ENCODE results near the gene MINK1. TPM values are rescaled to one million over a fixed set of nuclear protein-coding genes. Genes with fewer than 3 reads are reported as not detected.

MINK1 gene
- total RNA-seq, 1 experiment from 2014 or later, result 68.8 TPM

DNA sequence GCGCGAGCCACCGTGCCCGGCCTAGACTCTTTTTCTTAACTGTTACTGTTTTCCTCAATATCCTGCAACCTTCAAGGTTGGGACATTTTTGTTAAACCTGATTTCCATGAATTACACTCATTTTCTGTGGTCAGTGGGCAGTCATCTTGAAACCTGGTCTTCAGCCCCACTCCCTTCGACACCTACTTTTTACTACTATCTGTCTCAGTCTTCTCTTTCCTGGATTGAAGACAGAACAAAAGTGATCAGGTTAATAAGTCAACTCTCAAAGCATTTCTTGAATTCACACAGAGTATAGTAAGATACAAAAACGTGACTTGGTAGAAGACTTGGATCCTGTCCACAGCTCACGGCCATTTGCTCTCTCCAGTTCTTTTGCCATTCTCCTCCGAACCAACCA is 6.1 kb downstream of the MINK1 start:
- Mint-ChIP-seq H3K4me3 (no peak overlapping the region), H3K4me1 (peaks cover 32 to 33% of the 10 kb centered on the region in 2 experiments), H3K9me3 (no peaks in the 10 kb centered on the region), H3K27ac (no peak overlapping the region), H3K36me3 (ENCODE audit: insufficient read depth in 1 of 3, low read depth in 3 of 3) (peaks cover 0 to 14% (median 0%) of the 10 kb centered on the region in 3 experiments; a peak in 2 of 7 replicates), H3K27me3 (ENCODE audit: low read depth) (0 out of 2 replicates have a peak, but pooled peaks cover 1% of the 10 kb centered on the region)
- no peak overlapping the region for H3K4ac ChIP-seq (ENCODE audit: low read depth, low read length)
- no peak overlapping the region for H3K4me2 ChIP-seq (ENCODE audit: insufficient read depth, insufficient read length, low read length)
- H3K79me1 ChIP-seq (ENCODE audit: insufficient read depth, low read depth, low read length, poor library complexity, severe bottlenecking), result peaks cover 10% of the 10 kb centered on the region
- peaks cover 1% of the 10 kb centered on the region for H3K23me2 ChIP-seq (ENCODE audit: insufficient read length, low read depth, low read length, poor library complexity, severe bottlenecking)
- H3K4me1 ChIP-seq (ENCODE audit: insufficient read depth, low read length), result no peaks in the 10 kb centered on the region; the same call in 1 of the 2 replicates
- H2BK12ac ChIP-seq (ENCODE audit: insufficient read length, low read depth, low read length), result no peak overlapping the region
- no peak overlapping the region for H3K23ac ChIP-seq (ENCODE audit: insufficient read length, low read depth, low read length)
- H3K79me2 ChIP-seq (ENCODE audit: insufficient read depth, low read length), result peaks cover 12% of the 10 kb centered on the region; the same call in 1 of the 2 replicates
- TF ChIP-seq, protein P1, sequence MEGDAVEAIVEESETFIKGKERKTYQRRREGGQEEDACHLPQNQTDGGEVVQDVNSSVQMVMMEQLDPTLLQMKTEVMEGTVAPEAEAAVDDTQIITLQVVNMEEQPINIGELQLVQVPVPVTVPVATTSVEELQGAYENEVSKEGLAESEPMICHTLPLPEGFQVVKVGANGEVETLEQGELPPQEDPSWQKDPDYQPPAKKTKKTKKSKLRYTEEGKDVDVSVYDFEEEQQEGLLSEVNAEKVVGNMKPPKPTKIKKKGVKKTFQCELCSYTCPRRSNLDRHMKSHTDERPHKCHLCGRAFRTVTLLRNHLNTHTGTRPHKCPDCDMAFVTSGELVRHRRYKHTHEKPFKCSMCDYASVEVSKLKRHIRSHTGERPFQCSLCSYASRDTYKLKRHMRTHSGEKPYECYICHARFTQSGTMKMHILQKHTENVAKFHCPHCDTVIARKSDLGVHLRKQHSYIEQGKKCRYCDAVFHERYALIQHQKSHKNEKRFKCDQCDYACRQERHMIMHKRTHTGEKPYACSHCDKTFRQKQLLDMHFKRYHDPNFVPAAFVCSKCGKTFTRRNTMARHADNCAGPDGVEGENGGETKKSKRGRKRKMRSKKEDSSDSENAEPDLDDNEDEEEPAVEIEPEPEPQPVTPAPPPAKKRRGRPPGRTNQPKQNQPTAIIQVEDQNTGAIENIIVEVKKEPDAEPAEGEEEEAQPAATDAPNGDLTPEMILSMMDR (conservative IDR thresholded peaks at IDR 0.05), result no peak
- H3K27ac ChIP-seq (ENCODE audit: insufficient read length, low read depth, low read length), result no peak overlapping the region
- H3K9me3 ChIP-seq (ENCODE audit: control insufficient read depth, low read depth, low read length), result no peaks in the 10 kb centered on the region
- no peak overlapping the region for H4K5ac ChIP-seq (ENCODE audit: insufficient read length, low read depth, low read length)
- no peak overlapping the region for H2BK15ac ChIP-seq (ENCODE audit: low read depth, low read length)
- no CpG with 5 or more reads among the region's 8 CpGs for WGBS (ENCODE audit: extremely low coverage, insufficient read length, low lambda C conversion rate)
- no peak overlapping the region for H2BK20ac ChIP-seq (ENCODE audit: low read depth, low read length, poor library complexity, severe bottlenecking)
- H3K27me3 ChIP-seq (ENCODE audit: insufficient read depth, low read length), result no peaks in the 10 kb centered on the region
- H2BK5ac ChIP-seq (ENCODE audit: insufficient read length, low read length), result no peak overlapping the region
- H4K91ac ChIP-seq (ENCODE audit: insufficient read length, low read depth, low read length), result no peak overlapping the region
- no peak overlapping the region for H3T11ph ChIP-seq (ENCODE audit: low read length)
- no peak overlapping the region for H2AK5ac ChIP-seq (ENCODE audit: insufficient read length, low read length)
- no peak for DNase-seq
- no peak overlapping the region for H3K14ac ChIP-seq (ENCODE audit: insufficient read depth, low read length)
- H4K20me1 ChIP-seq (ENCODE audit: control insufficient read depth, insufficient read depth, insufficient read length), result no peaks in the 10 kb centered on the region
- no peak overlapping the region for H3K56ac ChIP-seq (ENCODE audit: insufficient read length, low read depth, low read length)
- H2AFZ ChIP-seq (ENCODE audit: low read length), result no peak overlapping the region
- H4K8ac ChIP-seq (replicated peaks; ENCODE audit: insufficient read length, low read depth, low read length), result no peak overlapping the region
- no peak overlapping the region for H3K18ac ChIP-seq (ENCODE audit: insufficient read length, low read depth, low read length)
- H2BK120ac ChIP-seq (ENCODE audit: low read depth, low read length, poor library complexity, severe bottlenecking), result no peak overlapping the region
- no peak overlapping the region for H3K9ac ChIP-seq (ENCODE audit: extremely low read depth, insufficient read length, low read length)
